ENCODE results near the gene PIGN.
A peak's percentile ranks its signal among the peaks of the same experiment; 100 is the strongest.

- no peak for TF ChIP-seq CTCF (IDR thresholded peaks at IDR 0.05; ENCODE audit: low read depth, low read length)
- TF ChIP-seq POLR2A (IDR thresholded peaks at IDR 0.05; ENCODE audit: extremely low read depth, insufficient read length) = peak; percentile 80
- no peak for TF ChIP-seq MAX (IDR thresholded peaks at IDR 0.05; ENCODE audit: low read depth, low read length)
- TF ChIP-seq MYC (IDR thresholded peaks at IDR 0.05; ENCODE audit: low read depth, low read length) = peak; percentile 3; the same call in 1 of the 2 replicates
Observed at GRCh38 chr18:62186774-62187542, at the start of gene PIGN, which contains the start of gene RELCH.
